ENCODE measurements around the gene MAMLD1. TPM values are rescaled to one million over a fixed set of nuclear protein-coding genes. Genes with fewer than 3 reads are reported as not detected.

MAMLD1 gene
- total and polyA plus RNA-seq, 12 donors, result 1.2 to 4.2 (median 2.3) TPM

GRCh38 chrX:150352114-150352513 lies 11.0 kb upstream of the MAMLD1 start:
- WGBS, 2 donors, result 79 to 86% methylated on average over 3 of the region's 3 CpGs
- ATAC-seq (no peak), DNase-seq (no peak)
- Histone ChIP-seq H3K27ac (no peak overlapping the region), H3K4me3 (no peak overlapping the region), H3K36me3 (no peaks in the 10 kb centered on the region), H3K9me3 (no peaks in the 10 kb centered on the region), H3K4me1 (no peaks in the 10 kb centered on the region), H3K27me3 (peaks cover 0 to 17% (median 0%) of the 10 kb centered on the region in 7 donors)
- no peak for TF ChIP-seq CTCF (IDR thresholded peaks at IDR 0.05)
- intact Hi-C loops (cut with DNase I), result no loop called here

- no peaks in the 10 kb centered on the region for H3K36me3 ChIP-seq
- 52 to 62% methylated on average over 4 of the region's 4 CpGs for WGBS, 2 donors
- no peak overlapping the region for H3K27ac ChIP-seq
- no peaks in the 10 kb centered on the region for H3K4me1 ChIP-seq
- H3K27me3 ChIP-seq, result peaks cover 0 to 14% (median 0%) of the 10 kb centered on the region in 7 donors
- H3K9me3 ChIP-seq, result no peaks in the 10 kb centered on the region
- no peak overlapping the region for H3K4me3 ChIP-seq
- TF ChIP-seq CTCF (IDR thresholded peaks at IDR 0.05), result no peak
- intact Hi-C loops (cut with DNase I), result no loop called here
- ATAC-seq, result no peak
- DNase-seq, result no peak
Measured at GRCh38 chrX:150352581-150352980, 10.5 kb upstream of the MAMLD1 start.

- H3K27me3 ChIP-seq, result peaks cover 0 to 26% (median 0%) of the 10 kb centered on the region in 7 donors
- no peaks in the 10 kb centered on the region for H3K9me3 ChIP-seq
- no peaks in the 10 kb centered on the region for H3K36me3 ChIP-seq
- DNase-seq (no peak), ATAC-seq (no peak)
- no peak overlapping the region for H3K4me3 ChIP-seq
- H3K4me1 ChIP-seq, result peaks cover 0 to under 1% (median 0%) of the 10 kb centered on the region in 9 donors
- WGBS, 2 donors, result 95% methylated on average over 3 of the region's 3 CpGs
- no peak for TF ChIP-seq CTCF (IDR thresholded peaks at IDR 0.05)
- intact Hi-C loops (cut with DNase I), result no loop called here
- H3K27ac ChIP-seq, result no peak overlapping the region
Measured at GRCh38 chrX:150355913-150356312, 7.2 kb upstream of the MAMLD1 start.

- TF ChIP-seq CTCF (IDR thresholded peaks at IDR 0.05), result no peak
- 80 to 100% methylated on average over 1 of the region's 1 CpG for WGBS, 2 donors
- no peak for ATAC-seq
- no peak overlapping the region for H3K4me3 ChIP-seq
- DNase-seq, result no peak
- intact Hi-C loops (cut with DNase I), result no loop called here
- H3K27me3 ChIP-seq, result peaks cover 0 to 45% (median 0%) of the 10 kb centered on the region in 7 donors
- H3K36me3 ChIP-seq, result no peaks in the 10 kb centered on the region
- no peak overlapping the region for H3K27ac ChIP-seq
- H3K9me3 ChIP-seq, result no peaks in the 10 kb centered on the region
- H3K4me1 ChIP-seq, result peaks cover 0 to 14% (median 10%) of the 10 kb centered on the region in 9 donors
Measured at GRCh38 chrX:150357790-150358189, 5.3 kb upstream of the MAMLD1 start.

All from heart right ventricle (tissue), 16 donors.